Breast epithelium (tissue), 4 donors: ENCODE measurements around the gene SPINK5. TPM values are rescaled to one million over a fixed set of nuclear protein-coding genes. Genes with fewer than 3 reads are reported as not detected.

Experiments used
- DNase-seq, 2 donors: peaks; one replicate each; pipeline ENCODE4 v3.0.0-alpha.2; 2019; ENCODE audit warnings: low spot score in 2 of 2
- H3K27ac ChIP-seq, 2 donors: fragments of 200-600 bp; sonication (generic) in 1 of 2; one replicate each; pipeline ENCODE4 v1.5.1; 2016 to 2019; ENCODE audit warnings: mild to moderate bottlenecking in 1 of 2
- H3K27me3 ChIP-seq, 2 donors: fragments of 200-600 bp; sonication (generic) in 1 of 2; one replicate each; pipeline versions ENCODE4 v1.5.1 to v1.6.0; 2017 to 2019; ENCODE audit warnings: control low read depth in 1 of 2, mild to moderate bottlenecking in 1 of 2
- H3K36me3 ChIP-seq: fragments of 200-600 bp; one replicate; pipeline ENCODE4 v1.5.1; 2019
- H3K4me1 ChIP-seq, 2 donors: fragments of 200-600 bp; sonication (generic); one replicate each; pipeline ENCODE4 v1.5.1; 2016 to 2019; ENCODE audit warnings: control low read depth in 1 of 2
- H3K4me3 ChIP-seq, 3 donors: fragments of 200-600 bp; sonication (generic); 1 replicate in 2 of 3; 2 replicates in 1 of 3; pipeline ENCODE4 v1.5.1; 2016 to 2019; ENCODE audit warnings: mild to moderate bottlenecking in 3 of 3, moderate library complexity in 2 of 3
- H3K9me3 ChIP-seq, 2 donors: fragments of 200-600 bp; sonication (generic) in 1 of 2; one replicate each; pipeline ENCODE4 v1.5.1; 2016 to 2019; ENCODE audit warnings: control low read depth in 1 of 2
- CTCF ChIP-seq, 3 donors: fragments of 450-650 bp; IDR thresholded peaks; one replicate each; pipeline ENCODE4 v1.5.1; 2016 to 2017; ENCODE audit warnings: antibody characterized with exemption in 3 of 3, mild to moderate bottlenecking in 3 of 3, moderate library complexity in 3 of 3
- POLR2A ChIP-seq: fragments of 450-650 bp; IDR thresholded peaks from one replicate; pipeline ENCODE4 v1.6.1; 2016; ENCODE audit warnings: antibody characterized with exemption, mild to moderate bottlenecking, moderate library complexity
- POLR2AphosphoS5 ChIP-seq, 3 donors: sonication (generic); formaldehyde crosslinking; IDR thresholded peaks; one replicate each; pipeline ENCODE4 v1.6.1; 2017; ENCODE audit warnings: antibody characterized with exemption in 3 of 3
- intact Hi-C: fragments of 100-400 bp; cut with DNase I; formaldehyde crosslinking; loops from one replicate; pipeline ENCODE4 v1.15.1; 2023; ENCODE audit warnings: low total_unique reads
- total RNA-seq, 3 donors: library from RNA; depleted of rRNA; stranded (reverse); fragments of >200 nt; gene quantifications; one replicate each; pipeline ENCODE4 v1.1.0, GENCODE V29; 2016

Gene SPINK5
- total RNA-seq, 3 donors from 2014 or later, result under 0.01 to 0.16 TPM; not detected in 1

- TF ChIP-seq POLR2AphosphoS5 (IDR thresholded peaks at IDR 0.05) (no peak), CTCF (IDR thresholded peaks at IDR 0.05) (no peak), POLR2A (no peak)
- Histone ChIP-seq H3K4me1 (no peaks in the 10 kb centered on the region), H3K36me3 (no peaks in the 10 kb centered on the region), H3K27me3 (no peaks in the 10 kb centered on the region), H3K9me3 (no peaks in the 10 kb centered on the region), H3K4me3 (no peak overlapping the region), H3K27ac (no peak overlapping the region)
- intact Hi-C loops, result no loop called here
- DNase-seq, result peak; percentile 49 to 56
These were observed 82.1 kb downstream of the SPINK5 start for GRCh38 chr5:148145916-148146315.

GRCh38 chr5:148146487-148146886 lies 82.7 kb downstream of the SPINK5 start:
- no peaks in the 10 kb centered on the region for H3K4me1 ChIP-seq
- intact Hi-C loops, result no loop called here
- peak overlapping the region in 1 of 2 donors; percentile 77 for H3K27ac ChIP-seq
- no peaks in the 10 kb centered on the region for H3K27me3 ChIP-seq
- H3K36me3 ChIP-seq, result no peaks in the 10 kb centered on the region
- no peak for DNase-seq
- H3K9me3 ChIP-seq, result no peaks in the 10 kb centered on the region
- no peak for TF ChIP-seq CTCF (IDR thresholded peaks at IDR 0.05)
- no peak for TF ChIP-seq POLR2A
- no peak for TF ChIP-seq POLR2AphosphoS5 (IDR thresholded peaks at IDR 0.05)
- no peak overlapping the region for H3K4me3 ChIP-seq

- no peak overlapping the region for H3K4me3 ChIP-seq
- DNase-seq, result no peak
- no peaks in the 10 kb centered on the region for H3K36me3 ChIP-seq
- no peaks in the 10 kb centered on the region for H3K4me1 ChIP-seq
- no peak for TF ChIP-seq POLR2AphosphoS5 (IDR thresholded peaks at IDR 0.05)
- no peak for TF ChIP-seq POLR2A
- no peak for TF ChIP-seq CTCF (IDR thresholded peaks at IDR 0.05)
- H3K9me3 ChIP-seq, result no peaks in the 10 kb centered on the region
- H3K27ac ChIP-seq, result peak overlapping the region in 1 of 2 donors; percentile 54
- H3K27me3 ChIP-seq, result no peaks in the 10 kb centered on the region
- intact Hi-C loops, result no loop called here
These were observed 83.6 kb downstream of the SPINK5 start for GRCh38 chr5:148147415-148147814.

- intact Hi-C loops, result no loop called here
- no peak for TF ChIP-seq CTCF (IDR thresholded peaks at IDR 0.05)
- TF ChIP-seq POLR2AphosphoS5 (IDR thresholded peaks at IDR 0.05), result no peak
- no peak for TF ChIP-seq POLR2A
- H3K27me3 ChIP-seq, result no peaks in the 10 kb centered on the region
These were observed 88.1 kb downstream of the SPINK5 start for GRCh38 chr5:148151872-148152271.

GRCh38 chr5:148152781-148153180 lies 89.0 kb downstream of the SPINK5 start:
- Histone ChIP-seq H3K4me3 (no peak overlapping the region), H3K36me3 (no peaks in the 10 kb centered on the region), H3K4me1 (no peaks in the 10 kb centered on the region), H3K27me3 (no peaks in the 10 kb centered on the region), H3K9me3 (peaks cover 0 to 4% of the 10 kb centered on the region in 2 donors), H3K27ac (no peak overlapping the region)
- DNase-seq, result no peak
- TF ChIP-seq POLR2A (no peak), POLR2AphosphoS5 (IDR thresholded peaks at IDR 0.05) (no peak), CTCF (IDR thresholded peaks at IDR 0.05) (no peak)
- intact Hi-C loops, result no loop called here

More at GRCh38 chr5:148151872-148152271, 88.1 kb downstream of the SPINK5 start:
- H3K4me3 ChIP-seq, result no peak overlapping the region
- H3K36me3 ChIP-seq, result no peaks in the 10 kb centered on the region
- DNase-seq, result no peak
- no peaks in the 10 kb centered on the region for H3K4me1 ChIP-seq
- peaks cover 0 to 4% of the 10 kb centered on the region in 2 donors for H3K9me3 ChIP-seq
- no peak overlapping the region for H3K27ac ChIP-seq
